ENCODE data around the gene OCRL. TPM values are rescaled to one million over a fixed set of nuclear protein-coding genes. Genes with fewer than 3 reads are reported as not detected.

OCRL gene
- total and polyA plus RNA-seq, 2 experiments from 2014 or later = 3.9 to 16.5 TPM

GRCh38 chrX:129510331-129510730 lies 29.7 kb upstream of the OCRL start:
- Histone ChIP-seq H3K9me2 (ENCODE audit: insufficient read depth) (no peaks in the 10 kb centered on the region), H3K79me2 (replicated peaks; ENCODE audit: insufficient read depth) (no peaks in the 10 kb centered on the region), H3F3A (replicated peaks; ENCODE audit: low read depth) (no peaks in the 10 kb centered on the region), H4K20me1 (replicated peaks; ENCODE audit: insufficient read depth) (no peaks in the 10 kb centered on the region), H3K36me3 (ENCODE audit: insufficient read depth) (peaks cover 15% of the 10 kb centered on the region; the same call in 1 of the 2 replicates), H3K27ac (ENCODE audit: low read depth) (no peak overlapping the region), H3K4me2 (no peak overlapping the region), H3K4me3 (no peak overlapping the region), H3K4me1 (ENCODE audit: insufficient read depth) (no peaks in the 10 kb centered on the region), H2AFZ (no peak overlapping the region), H3K27me3 (ENCODE audit: insufficient read depth) (no peaks in the 10 kb centered on the region)
- Mint-ChIP-seq H3K36me3 (ENCODE audit: low read depth) (peaks cover 60% of the 10 kb centered on the region), H3K27me3 (ENCODE audit: insufficient read depth, low read depth, poor library complexity) (peaks cover 1% of the 10 kb centered on the region), H3K4me3 (no peak overlapping the region), H3K9me3 (no peaks in the 10 kb centered on the region), H3K4me1 (no peaks in the 10 kb centered on the region), H3K27ac (no peak overlapping the region)
- no peak for ATAC-seq
- no peak for TF ChIP-seq ZNF331 (CRISPR knock-in tag; IDR thresholded peaks at IDR 0.05; ENCODE audit: low read depth)
- no peak for TF ChIP-seq NANOG (IDR thresholded peaks at IDR 0.05; ENCODE audit: borderline replicate concordance)
- TF ChIP-seq ZNF114 (CRISPR knock-in tag; IDR thresholded peaks at IDR 0.05) = no peak
- no peak for TF ChIP-seq ETS1 (IDR thresholded peaks at IDR 0.05)
- TF ChIP-seq CTCF (conservative IDR thresholded peaks at IDR 0.05; ENCODE audit: low read depth in 2 of 2) = no peak
- TF ChIP-seq JUNB (IDR thresholded peaks at IDR 0.05; ENCODE audit: unreplicated experiment) = no peak
- no peak for TF ChIP-seq CREB1 (CRISPR knock-in tag; IDR thresholded peaks at IDR 0.05; ENCODE audit: low read depth)
- no peak for TF ChIP-seq STAT1 (IDR thresholded peaks at IDR 0.05; ENCODE audit: unreplicated experiment)
- no peak for TF ChIP-seq EZH2 (IDR thresholded peaks at IDR 0.05; ENCODE audit: low read depth, unreplicated experiment)
- TF ChIP-seq ZNF462 (CRISPR knock-in tag; IDR thresholded peaks at IDR 0.05) = no peak
- no peak for TF ChIP-seq EZH2phosphoT487 (IDR thresholded peaks at IDR 0.05; ENCODE audit: unreplicated experiment)
- TF ChIP-seq POLR2AphosphoS5 (IDR thresholded peaks at IDR 0.05; ENCODE audit: low read depth) = no peak
- no peak for TF ChIP-seq REST (IDR thresholded peaks at IDR 0.05; ENCODE audit: unreplicated experiment)
- no peak for DNase-seq (ENCODE audit: low spot score)
